ENCODE measurements around the gene PGAM1.

- TF ChIP-seq CTCF (IDR thresholded peaks at IDR 0.05; ENCODE audit: low read length) (no peak), EZH2 (optimal IDR thresholded peaks at IDR 0.05; ENCODE audit: low read depth, low read length) (no peak), EZH2phosphoT487 (IDR thresholded peaks at IDR 0.05; ENCODE audit: low read length) (no peak)
These were observed 24.5 kb upstream of the PGAM1 start for GRCh38 chr10:97401455-97401919.
